ENCODE data around the gene SCN4B. TPM values are rescaled to one million over a fixed set of nuclear protein-coding genes. Genes with fewer than 3 reads are reported as not detected.

Gene SCN4B
- total and polyA plus RNA-seq, 2 of the 4 experiments (the other 2 are of a cell fraction), result 0.18 to 0.44 TPM

DNA sequence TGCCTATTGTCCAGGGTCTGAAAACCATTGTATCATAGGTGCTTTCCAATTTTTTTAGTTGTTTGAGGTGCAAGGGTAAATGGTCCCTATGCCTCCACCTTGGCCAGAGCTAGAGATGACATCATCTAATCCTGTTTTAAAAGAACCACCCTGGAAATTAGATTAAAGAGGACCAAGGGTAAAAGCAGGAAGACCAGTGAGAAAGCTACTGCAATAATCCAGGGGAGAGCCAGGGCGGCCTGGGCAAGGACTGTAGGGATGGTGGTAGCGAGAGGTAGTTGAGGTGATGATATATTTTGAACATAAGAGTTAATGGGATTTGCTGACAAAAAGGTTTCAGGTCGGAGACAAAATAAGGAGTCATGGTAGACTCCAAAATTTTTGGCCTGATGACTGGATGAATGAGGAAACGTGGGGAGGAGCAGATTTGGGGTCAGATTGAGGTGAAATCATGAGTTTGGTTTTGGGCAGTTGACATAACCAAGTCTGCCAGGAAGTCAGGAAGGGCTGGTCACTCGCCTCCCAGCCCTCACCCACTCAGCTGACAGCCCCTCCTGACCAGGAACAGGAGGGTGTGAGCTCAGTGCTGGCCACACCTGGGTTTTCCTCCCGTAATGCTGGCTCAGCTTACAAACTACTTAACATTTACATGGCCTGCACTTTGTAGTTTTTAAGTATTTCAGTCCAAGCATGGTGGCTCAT lies 23.0 kb downstream of the SCN4B start:
- TF ChIP-seq MAFK (IDR thresholded peaks at IDR 0.05; ENCODE audit: low read depth, low read length) (no peak), FOS (IDR thresholded peaks at IDR 0.05; ENCODE audit: low read depth, low read length) (no peak), SMC3 (IDR thresholded peaks at IDR 0.05; ENCODE audit: low read depth, low read length) (no peak), BHLHE40 (IDR thresholded peaks at IDR 0.05; ENCODE audit: low read depth, low read length) (no peak), MXI1 (IDR thresholded peaks at IDR 0.05; ENCODE audit: borderline replicate concordance, low read depth, low read length) (no peak), RCOR1 (IDR thresholded peaks at IDR 0.05; ENCODE audit: insufficient replicate concordance, low read length) (no peak), MAZ (IDR thresholded peaks at IDR 0.05; ENCODE audit: borderline replicate concordance, low read depth, low read length) (no peak), RAD21 (IDR thresholded peaks at IDR 0.05; ENCODE audit: low read length) (no peak)
- TF ChIP-seq, protein P1, sequence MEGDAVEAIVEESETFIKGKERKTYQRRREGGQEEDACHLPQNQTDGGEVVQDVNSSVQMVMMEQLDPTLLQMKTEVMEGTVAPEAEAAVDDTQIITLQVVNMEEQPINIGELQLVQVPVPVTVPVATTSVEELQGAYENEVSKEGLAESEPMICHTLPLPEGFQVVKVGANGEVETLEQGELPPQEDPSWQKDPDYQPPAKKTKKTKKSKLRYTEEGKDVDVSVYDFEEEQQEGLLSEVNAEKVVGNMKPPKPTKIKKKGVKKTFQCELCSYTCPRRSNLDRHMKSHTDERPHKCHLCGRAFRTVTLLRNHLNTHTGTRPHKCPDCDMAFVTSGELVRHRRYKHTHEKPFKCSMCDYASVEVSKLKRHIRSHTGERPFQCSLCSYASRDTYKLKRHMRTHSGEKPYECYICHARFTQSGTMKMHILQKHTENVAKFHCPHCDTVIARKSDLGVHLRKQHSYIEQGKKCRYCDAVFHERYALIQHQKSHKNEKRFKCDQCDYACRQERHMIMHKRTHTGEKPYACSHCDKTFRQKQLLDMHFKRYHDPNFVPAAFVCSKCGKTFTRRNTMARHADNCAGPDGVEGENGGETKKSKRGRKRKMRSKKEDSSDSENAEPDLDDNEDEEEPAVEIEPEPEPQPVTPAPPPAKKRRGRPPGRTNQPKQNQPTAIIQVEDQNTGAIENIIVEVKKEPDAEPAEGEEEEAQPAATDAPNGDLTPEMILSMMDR (conservative IDR thresholded peaks at IDR 0.05; ENCODE audit: low read depth, low read length), result no peak
- TF ChIP-seq, protein P2, sequence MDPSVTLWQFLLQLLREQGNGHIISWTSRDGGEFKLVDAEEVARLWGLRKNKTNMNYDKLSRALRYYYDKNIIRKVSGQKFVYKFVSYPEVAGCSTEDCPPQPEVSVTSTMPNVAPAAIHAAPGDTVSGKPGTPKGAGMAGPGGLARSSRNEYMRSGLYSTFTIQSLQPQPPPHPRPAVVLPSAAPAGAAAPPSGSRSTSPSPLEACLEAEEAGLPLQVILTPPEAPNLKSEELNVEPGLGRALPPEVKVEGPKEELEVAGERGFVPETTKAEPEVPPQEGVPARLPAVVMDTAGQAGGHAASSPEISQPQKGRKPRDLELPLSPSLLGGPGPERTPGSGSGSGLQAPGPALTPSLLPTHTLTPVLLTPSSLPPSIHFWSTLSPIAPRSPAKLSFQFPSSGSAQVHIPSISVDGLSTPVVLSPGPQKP (IDR thresholded peaks at IDR 0.05; ENCODE audit: borderline replicate concordance, low read depth, low read length), result no peak
- Histone ChIP-seq H3K27ac (ENCODE audit: insufficient read depth, low read length) (no peak overlapping the region), H3K36me3 (ENCODE audit: control insufficient read depth, insufficient read depth, low read length) (no peaks in the 10 kb centered on the region), H2AK9ac (replicated peaks; ENCODE audit: low read depth, low read length, poor library complexity) (no peak overlapping the region), H4K5ac (ENCODE audit: low read depth, low read length) (no peak overlapping the region), H3K23ac (ENCODE audit: low read depth, low read length) (no peak overlapping the region), H3K4ac (ENCODE audit: low read depth, low read length) (no peak overlapping the region), H3K27me3 (ENCODE audit: control insufficient read depth, insufficient read depth, low read length) (peaks cover 6% of the 10 kb centered on the region), H3K56ac (ENCODE audit: extremely low read depth, insufficient read depth, low read length) (no peak overlapping the region), H4K91ac (ENCODE audit: insufficient read depth, low read depth, low read length) (no peak overlapping the region), H4K8ac (ENCODE audit: low read depth in 2 of 2, low read length in 2 of 2) (no peak overlapping the region), H3K9ac (ENCODE audit: low read depth, low read length) (no peak overlapping the region), H3K9me1 (ENCODE audit: insufficient read depth, low read length) (no peaks in the 10 kb centered on the region), H2BK15ac (ENCODE audit: low read depth, low read length) (no peak overlapping the region), H3K4me2 (ENCODE audit: low read depth, low read length) (no peak overlapping the region), H3K9me3 (ENCODE audit: control insufficient read depth, insufficient read depth, low read length) (no peaks in the 10 kb centered on the region), H3K79me1 (ENCODE audit: low read depth in 1 of 2, low read length in 2 of 2) (no peaks in the 10 kb centered on the region), H3K14ac (replicated peaks; ENCODE audit: low read depth, low read length) (no peak overlapping the region), H2AFZ (replicated peaks; ENCODE audit: low read length, poor library complexity) (no peak overlapping the region), H2AK5ac (ENCODE audit: low read depth, low read length) (no peak overlapping the region), H3K18ac (ENCODE audit: low read depth, low read length) (no peak overlapping the region), H3K4me3 (ENCODE audit: insufficient read depth, low read depth, low read length) (no peak overlapping the region), H2BK5ac (ENCODE audit: low read depth, low read length, poor library complexity, severe bottlenecking) (no peak overlapping the region), H3K4me1 (ENCODE audit: control insufficient read depth, insufficient read depth, low read length) (no peaks in the 10 kb centered on the region), H2BK120ac (ENCODE audit: low read depth, low read length) (no peak overlapping the region), H4K20me1 (ENCODE audit: insufficient read depth, low read length) (no peaks in the 10 kb centered on the region), H2BK20ac (ENCODE audit: low read depth, low read length) (no peak overlapping the region)
- ATAC-seq (ENCODE audit: low read depth), result no peak
- intact Hi-C loops (cut with micrococcal nuclease), result no loop called here
- in situ Hi-C loops (cut with MboI; ENCODE audit: low sequenced_read_pairs), result no loop called here
- WGBS, 2 experiments (ENCODE audit: extremely low coverage in 2 of 2, insufficient read length in 1 of 2), result 44% methylated on average over 3 of the region's 6 CpGs; no CpG with 5 or more reads in 1 of the 2 experiments
- no TSS peak for BruUV-seq (replicated peaks)
- ChIA-PET CTCF (no interaction called here), POLR2A (ENCODE audit: unreplicated experiment) (no interaction called here)
- dilution Hi-C loops (cut with HindIII; ENCODE audit: low sequenced_read_pairs, unreplicated experiment), result no loop called here
- no peak for DNase-seq
